Measurements from ENCODE around the gene AJAP1.

GRCh38 chr1:4803335-4803734, 148.9 kb downstream of the AJAP1 start:
- no peak for TF ChIP-seq ZBTB33 (IDR thresholded peaks at IDR 0.05)
- TF ChIP-seq SRF (IDR thresholded peaks at IDR 0.05; ENCODE audit: low read depth in 2 of 2, low read length in 2 of 2): no peak
- TF ChIP-seq DPF2 (IDR thresholded peaks at IDR 0.05): no peak
- TF ChIP-seq POLR2A (IDR thresholded peaks at IDR 0.05; ENCODE audit: low read depth, low read length): no peak
- no peak for TF ChIP-seq ATF3 (IDR thresholded peaks at IDR 0.05; ENCODE audit: borderline replicate concordance, extremely low read depth, low read depth, low read length)
- TF ChIP-seq POLR2AphosphoS5 (IDR thresholded peaks at IDR 0.05; ENCODE audit: low read length): no peak
- no peak for TF ChIP-seq NBN (IDR thresholded peaks at IDR 0.05)
- TF ChIP-seq CTCF (IDR thresholded peaks at IDR 0.05 in 2 of 3, conservative IDR thresholded peaks at IDR 0.05 in 1 of 3; ENCODE audit: control insufficient read depth in 2 of 3, extremely low read depth in 1 of 3, insufficient read depth in 1 of 3, low read depth in 3 of 3, low read length in 3 of 3): no peak
- no peak for TF ChIP-seq ZNF274 (IDR thresholded peaks at IDR 0.05; ENCODE audit: insufficient read depth, insufficient read length)
- no peak for TF ChIP-seq SUPT20H (IDR thresholded peaks at IDR 0.05; ENCODE audit: borderline replicate concordance, control insufficient read depth, low read depth, low read length)
- TF ChIP-seq PRDM15 (CRISPR knock-in tag; IDR thresholded peaks at IDR 0.05): no peak
- no peak for TF ChIP-seq FOS (IDR thresholded peaks at IDR 0.05; ENCODE audit: borderline replicate concordance, extremely low read depth, insufficient read length)
- no peak for TF ChIP-seq FOXM1 (IDR thresholded peaks at IDR 0.05; ENCODE audit: low read depth, low read length)
- no peak for TF ChIP-seq SIN3A (IDR thresholded peaks at IDR 0.05; ENCODE audit: low read depth, low read length)
